Natural killer cell (primary cell): ENCODE measurements around the gene NFYC. TPM values are rescaled to one million over a fixed set of nuclear protein-coding genes. Genes with fewer than 3 reads are reported as not detected.

Source experiments
- ATAC-seq, 3 donors: fragments of 150-1000 bp in 2 of 3; fragments of 200-7000 bp in 1 of 3; cut with Tn5 transposase; 1 replicate in 1 of 3; 2 replicates in 2 of 3; pipeline ENCODE4 v1.10.0; 2021; ENCODE audit warnings: mild to moderate bottlenecking in 2 of 3, moderate library complexity in 2 of 3
- DNase-seq, 2 donors: peaks; one replicate each; pipeline versions ENCODE4 v3.0.0 to v3.0.0-alpha.2; 2013 to 2021; ENCODE audit warnings: mixed read lengths in 1 of 2
- H3K27ac ChIP-seq: one replicate; pipeline ENCODE4 v1.5.1; 2013; ENCODE audit warnings: mild to moderate bottlenecking, low read length
- H3K27me3 ChIP-seq: one replicate; pipeline ENCODE4 v1.6.1; 2013; ENCODE audit warnings: low read length; ENCODE audit not compliant: control insufficient read depth, insufficient read depth
- H3K36me3 ChIP-seq: one replicate; pipeline ENCODE4 v1.6.1; 2013; ENCODE audit warnings: low read length; ENCODE audit not compliant: control insufficient read depth, insufficient read depth
- H3K4me1 ChIP-seq: one replicate; pipeline ENCODE4 v1.6.1; 2013; ENCODE audit warnings: low read length; ENCODE audit not compliant: control insufficient read depth, insufficient read depth
- H3K4me3 ChIP-seq: one replicate; pipeline ENCODE4 v1.5.1; 2013; ENCODE audit warnings: low read length
- H3K9me3 ChIP-seq: one replicate; pipeline ENCODE4 v1.6.1; 2013; ENCODE audit warnings: low read length; ENCODE audit not compliant: control insufficient read depth, insufficient read depth
- H3K27ac Mint-ChIP-seq, 2 donors: one replicate each; pipeline ENCODE4 v1.8.0; 2022; ENCODE audit warnings: mild to moderate bottlenecking in 2 of 2, mixed read lengths in 2 of 2, moderate library complexity in 1 of 2
- H3K27me3 Mint-ChIP-seq, 2 donors: one replicate each; pipeline ENCODE4 v1.8.0; 2022; ENCODE audit warnings: low read depth in 2 of 2, mixed read lengths in 2 of 2
- H3K36me3 Mint-ChIP-seq: one replicate; pipeline ENCODE4 v1.8.0; 2022; ENCODE audit warnings: mixed read lengths
- H3K4me1 Mint-ChIP-seq, 2 donors: one replicate each; pipeline ENCODE4 v1.8.0; 2022; ENCODE audit warnings: mixed read lengths in 2 of 2
- H3K4me3 Mint-ChIP-seq: one replicate; pipeline ENCODE4 v1.8.0; 2022; ENCODE audit warnings: mild to moderate bottlenecking, moderate library complexity, mixed read lengths
- H3K9me3 Mint-ChIP-seq, 2 donors: one replicate each; pipeline ENCODE4 v1.8.0; 2022; ENCODE audit warnings: mixed read lengths in 2 of 2
- CTCF ChIP-seq: fragments of 200-600 bp; IDR thresholded peaks from one replicate; pipeline ENCODE4 v1.8.0; 2022; ENCODE audit warnings: antibody characterized with exemption
- WGBS: methylation state at CpG from one replicate; pipeline ENCODE4 v1.1.7; 2013; ENCODE audit warnings: missing lambda C conversion rate; ENCODE audit not compliant: insufficient coverage; 5-methylcytosine and 5-hydroxymethylcytosine counted together
- intact Hi-C: fragments of 100-400 bp; cut with micrococcal nuclease; formaldehyde crosslinking; loops from one replicate; pipeline ENCODE4 v1.14.2; 2022
- total RNA-seq, 4 donors: library from RNA; stranded (reverse); fragments of 120-200 nt in 1 of 4; gene quantifications; one replicate each; pipeline versions ENCODE4 v1.2.3 to v1.2.4, GENCODE V29; 2013 to 2022

Gene NFYC
- total RNA-seq, 3 donors from 2014 or later (not counting 1 experiment from before 2014, with no cell fraction given): 38.7 to 60.4 (median 48.5) TPM

- WGBS: 90% methylated on average over 2 of the region's 2 CpGs
- H3K27ac ChIP-seq: no peak overlapping the region
- Mint-ChIP-seq H3K4me3 (no peak overlapping the region), H3K27me3 (peaks cover 0 to 17% of the 10 kb centered on the region in 2 donors), H3K4me1 (peaks cover 0 to 5% of the 10 kb centered on the region in 2 donors), H3K9me3 (no peaks in the 10 kb centered on the region), H3K36me3 (no peaks in the 10 kb centered on the region), H3K27ac (no peak overlapping the region)
- peaks cover 9% of the 10 kb centered on the region for H3K27me3 ChIP-seq
- DNase-seq: no peak
- H3K9me3 ChIP-seq: no peaks in the 10 kb centered on the region
- no peak for ATAC-seq
- H3K4me1 ChIP-seq: peaks cover 3% of the 10 kb centered on the region
- intact Hi-C loops: no loop called here
- H3K4me3 ChIP-seq: no peak overlapping the region
- no peaks in the 10 kb centered on the region for H3K36me3 ChIP-seq
- TF ChIP-seq CTCF: no peak
Observed at GRCh38 chr1:40789342-40789598, 97.8 kb downstream of the NFYC start.

GRCh38 chr1:40789661-40790430 is 98.3 kb downstream of the NFYC start:
- TF ChIP-seq CTCF: no peak
- H3K36me3 ChIP-seq: no peaks in the 10 kb centered on the region
- DNase-seq (no peak), ATAC-seq (no peak)
- H3K9me3 ChIP-seq: no peaks in the 10 kb centered on the region
- H3K4me1 ChIP-seq: no peaks in the 10 kb centered on the region
- Mint-ChIP-seq H3K27me3 (peaks cover 0 to 11% of the 10 kb centered on the region in 2 donors), H3K36me3 (no peaks in the 10 kb centered on the region), H3K4me1 (no peaks in the 10 kb centered on the region), H3K4me3 (no peak overlapping the region), H3K9me3 (no peaks in the 10 kb centered on the region), H3K27ac (no peak overlapping the region)
- H3K27me3 ChIP-seq: peaks cover 3% of the 10 kb centered on the region
- WGBS: 93% methylated on average over 11 of the region's 13 CpGs
- intact Hi-C loops: no loop called here
- no peak overlapping the region for H3K4me3 ChIP-seq
- no peak overlapping the region for H3K27ac ChIP-seq

GRCh38 chr1:40792036-40792435 is 100.5 kb downstream of the NFYC start:
- no peak overlapping the region for H3K4me3 Mint-ChIP-seq
- Histone ChIP-seq H3K4me1 (no peaks in the 10 kb centered on the region), H3K27me3 (no peaks in the 10 kb centered on the region), H3K27ac (no peak overlapping the region), H3K36me3 (no peaks in the 10 kb centered on the region), H3K4me3 (no peak overlapping the region), H3K9me3 (no peaks in the 10 kb centered on the region)
- DNase-seq: no peak
- no peak for ATAC-seq
- WGBS: 91% methylated on average over 6 of the region's 7 CpGs
- no peaks in the 10 kb centered on the region for H3K36me3 Mint-ChIP-seq
- peaks cover 0 to 4% of the 10 kb centered on the region in 2 donors for H3K4me1 Mint-ChIP-seq
- peaks cover 0 to 4% of the 10 kb centered on the region in 2 donors for H3K27me3 Mint-ChIP-seq
- H3K9me3 Mint-ChIP-seq: no peaks in the 10 kb centered on the region
- H3K27ac Mint-ChIP-seq: no peak overlapping the region
- intact Hi-C loops: no loop called here
- TF ChIP-seq CTCF: no peak

- Histone ChIP-seq H3K27me3 (no peaks in the 10 kb centered on the region), H3K27ac (no peak overlapping the region), H3K36me3 (no peaks in the 10 kb centered on the region), H3K4me1 (no peaks in the 10 kb centered on the region), H3K9me3 (no peaks in the 10 kb centered on the region), H3K4me3 (no peak overlapping the region)
- Mint-ChIP-seq H3K9me3 (no peaks in the 10 kb centered on the region), H3K27me3 (peaks cover 0 to 7% of the 10 kb centered on the region in 2 donors), H3K36me3 (no peaks in the 10 kb centered on the region), H3K4me3 (no peak overlapping the region), H3K27ac (no peak overlapping the region), H3K4me1 (peaks cover 0 to 4% of the 10 kb centered on the region in 2 donors)
- TF ChIP-seq CTCF: no peak
- ATAC-seq: no peak
- WGBS: 95% methylated on average over 3 of the region's 3 CpGs
- intact Hi-C loops: no loop called here
- no peak for DNase-seq
Observed at GRCh38 chr1:40793617-40794016, 102.1 kb downstream of the NFYC start.
